GM23338 (cell line): ENCODE measurements around the gene ACO1. TPM values are rescaled to one million over a fixed set of nuclear protein-coding genes. Genes with fewer than 3 reads are reported as not detected.

Experiments
- ATAC-seq: fragments of 200-7000 bp; cut with Tn5 transposase; 3 replicates; pipeline ENCODE4 v1.9.1; 2020
- DNase-seq: peaks from one replicate; pipeline ENCODE4 v3.0.0-alpha.2; 2015; ENCODE audit warnings: low spot score
- H2AFZ ChIP-seq: fragments of 200-600 bp; sonication (generic); 2 replicates; pipeline ENCODE4 v1.8.0; 2016; ENCODE audit warnings: antibody characterized with exemption, mild to moderate bottlenecking, moderate library complexity
- H3F3A ChIP-seq: fragments of 200-600 bp; sonication (generic); replicated peaks from 2 replicates; pipeline ENCODE4 v1.8.0; 2017; ENCODE audit warnings: antibody characterized with exemption, mixed run types, low read depth
- H3K27ac ChIP-seq: fragments of 200-600 bp; sonication (generic); 2 replicates; pipeline ENCODE4 v1.6.1; 2016; ENCODE audit warnings: low read depth
- H3K27me3 ChIP-seq: fragments of 200-600 bp; sonication (generic); 2 replicates; pipeline ENCODE4 v1.8.0; 2016; ENCODE audit warnings: mild to moderate bottlenecking, mixed run types, moderate library complexity; ENCODE audit not compliant: insufficient read depth
- H3K36me3 ChIP-seq: fragments of 200-600 bp; sonication (generic); 2 replicates; pipeline ENCODE4 v1.8.0; 2016; ENCODE audit warnings: mild to moderate bottlenecking; ENCODE audit not compliant: insufficient read depth
- H3K4me1 ChIP-seq: fragments of 200-600 bp; sonication (generic); 2 replicates; pipeline ENCODE4 v1.8.0; 2016; ENCODE audit warnings: mild to moderate bottlenecking, moderate library complexity; ENCODE audit not compliant: insufficient read depth
- H3K4me2 ChIP-seq: fragments of 200-600 bp; sonication (generic); 2 replicates; pipeline ENCODE4 v1.7.1; 2017; ENCODE audit warnings: mixed run types
- H3K4me3 ChIP-seq: fragments of 200-600 bp; sonication (generic); 2 replicates; pipeline ENCODE4 v1.6.1; 2016; ENCODE audit warnings: mixed run types
- H3K79me2 ChIP-seq: fragments of 200-600 bp; sonication (generic); replicated peaks from 2 replicates; pipeline ENCODE4 v1.8.0; 2017; ENCODE audit warnings: mild to moderate bottlenecking; ENCODE audit not compliant: insufficient read depth
- H3K9me2 ChIP-seq: fragments of 200-600 bp; sonication (generic); 2 replicates; pipeline ENCODE4 v1.8.0; 2017; ENCODE audit not compliant: insufficient read depth
- H4K20me1 ChIP-seq: fragments of 200-600 bp; sonication (generic); replicated peaks from 2 replicates; pipeline ENCODE4 v1.8.0; 2017; ENCODE audit warnings: mild to moderate bottlenecking; ENCODE audit not compliant: insufficient read depth
- H3K27ac Mint-ChIP-seq: 2 replicates; pipeline ENCODE4 v1.8.0; 2020; ENCODE audit warnings: inconsistent platforms, mild to moderate bottlenecking, moderate library complexity, mixed read lengths
- H3K27me3 Mint-ChIP-seq: 3 replicates; pipeline ENCODE4 v1.8.0; 2022; ENCODE audit warnings: low read depth, mild to moderate bottlenecking, moderate library complexity, mixed read lengths, inconsistent platforms; ENCODE audit not compliant: insufficient read depth, poor library complexity
- H3K36me3 Mint-ChIP-seq: 3 replicates; pipeline ENCODE4 v1.8.0; 2021; ENCODE audit warnings: low read depth, mild to moderate bottlenecking, inconsistent platforms, moderate library complexity, mixed read lengths
- H3K4me1 Mint-ChIP-seq: 3 replicates; pipeline ENCODE4 v1.8.0; 2020; ENCODE audit warnings: mild to moderate bottlenecking, inconsistent platforms, mixed read lengths
- H3K4me3 Mint-ChIP-seq: 3 replicates; pipeline ENCODE4 v1.8.0; 2021; ENCODE audit warnings: moderate library complexity, mild to moderate bottlenecking, inconsistent platforms, mixed read lengths
- H3K9me3 Mint-ChIP-seq: 3 replicates; pipeline ENCODE4 v1.8.0; 2020; ENCODE audit warnings: moderate library complexity, mild to moderate bottlenecking, inconsistent platforms, mixed read lengths
- CTCF ChIP-seq, 2 experiments: fragments of 200-600 bp in 1 of 2; sonication (generic) in 1 of 2; conservative IDR thresholded peaks; 2 replicates each; pipeline versions ENCODE4 v1.5.1 to v1.6.1; 2016 to 2017; ENCODE audit warnings: antibody characterized with exemption in 2 of 2, low read depth in 2 of 2, mild to moderate bottlenecking in 2 of 2, moderate library complexity in 1 of 2
- ETS1 ChIP-seq: IDR thresholded peaks from 2 replicates; pipeline ENCODE4 v1.6.1; 2016; ENCODE audit warnings: antibody characterized with exemption
- EZH2phosphoT487 ChIP-seq: fragments of 200-600 bp; sonication (generic); IDR thresholded peaks from one replicate; pipeline ENCODE4 v1.8.1; 2018; ENCODE audit warnings: antibody characterized with exemption; ENCODE audit not compliant: unreplicated experiment
- JUNB ChIP-seq: IDR thresholded peaks from one replicate; pipeline ENCODE4 v1.6.1; 2016; ENCODE audit warnings: antibody characterized with exemption; ENCODE audit not compliant: unreplicated experiment
- POLR2AphosphoS5 ChIP-seq: IDR thresholded peaks from 2 replicates; pipeline ENCODE4 v1.6.1; 2016; ENCODE audit warnings: antibody characterized with exemption, low read depth
- ZNF114 ChIP-seq: fragments of 250-450 bp; sonication (Bioruptor Pico); IDR thresholded peaks from 2 replicates; pipeline ENCODE4 v1.5.0; 2020; ENCODE audit warnings: mild to moderate bottlenecking, moderate library complexity
- ZNF462 ChIP-seq: fragments of 250-450 bp; sonication (Bioruptor Pico); IDR thresholded peaks from 2 replicates; pipeline ENCODE4 v1.5.0; 2020; ENCODE audit warnings: mild to moderate bottlenecking, moderate library complexity
- polyA plus RNA-seq: library from polyadenylated mRNA; unstranded; fragments of >200 nt; fragmentation: Nextera tagmentation; extraction: Ambion mirVana; gene quantifications from 2 replicates; pipeline ENCODE4 v1.2.1, GENCODE V29; 2016
- total RNA-seq: library from RNA; depleted of rRNA; stranded (reverse); fragments of >200 nt; shearing (Covaris generic); gene quantifications from 2 replicates; pipeline ENCODE4 v1.2.3, GENCODE V29; 2014

ACO1 gene
- total and polyA plus RNA-seq, 2 experiments from 2014 or later, result 16.6 to 41.0 TPM

GRCh38 chr9:32399110-32399815 lies 14.8 kb downstream of the ACO1 start (continued):
- no peak for TF ChIP-seq ZNF462 (CRISPR knock-in tag)
- no peak for TF ChIP-seq EZH2phosphoT487
- no peak for TF ChIP-seq POLR2AphosphoS5
- TF ChIP-seq CTCF (conservative IDR thresholded peaks at IDR 0.05; ENCODE audit: low read depth in 2 of 2), result no peak

GRCh38 chr9:32401488-32401887 lies 17.0 kb downstream of the ACO1 start:
- H3F3A ChIP-seq, result no peaks in the 10 kb centered on the region
- no peak overlapping the region for H3K4me3 ChIP-seq
- peaks cover 21% of the 10 kb centered on the region for H3K79me2 ChIP-seq
- no peaks in the 10 kb centered on the region for H3K27me3 Mint-ChIP-seq
- no peaks in the 10 kb centered on the region for H3K27me3 ChIP-seq
- no peak overlapping the region for H2AFZ ChIP-seq
- DNase-seq (no peak), ATAC-seq (no peak)
- peaks cover 23% of the 10 kb centered on the region; the same call in 2 of the 3 replicates for H3K4me1 Mint-ChIP-seq
- no peak overlapping the region for H3K27ac Mint-ChIP-seq
- no peak overlapping the region for H3K4me2 ChIP-seq
- H3K9me2 ChIP-seq, result no peaks in the 10 kb centered on the region
- H3K4me1 ChIP-seq, result peaks cover 26% of the 10 kb centered on the region
- H3K36me3 Mint-ChIP-seq, result peaks cover 10% of the 10 kb centered on the region
- no peaks in the 10 kb centered on the region for H3K9me3 Mint-ChIP-seq
- H3K4me3 Mint-ChIP-seq, result no peak overlapping the region
- peaks cover 12% of the 10 kb centered on the region for H3K36me3 ChIP-seq
- H3K27ac ChIP-seq, result no peak overlapping the region
- H4K20me1 ChIP-seq, result peaks cover 4% of the 10 kb centered on the region; the same call in 1 of the 2 replicates
- TF ChIP-seq EZH2phosphoT487, result no peak
- no peak for TF ChIP-seq ZNF114 (CRISPR knock-in tag)
- no peak for TF ChIP-seq JUNB
- no peak for TF ChIP-seq POLR2AphosphoS5
- no peak for TF ChIP-seq ETS1
